Gastrocnemius medialis (tissue), 4 donors: ENCODE measurements around the gene ARHGAP15.

Experiments
- CTCF ChIP-seq, 5 experiments: fragments of 450-650 bp in 3 of 5; fragments of 200-600 bp in 2 of 5; sonication (generic) in 2 of 5; IDR thresholded peaks in 4 of 5; conservative IDR thresholded peaks in 1 of 5; 1 replicate in 4 of 5; 2 replicates in 1 of 5; pipeline ENCODE4 v1.5.1; 2016 to 2019; ENCODE audit warnings: antibody characterized with exemption in 5 of 5, mild to moderate bottlenecking in 3 of 5, moderate library complexity in 3 of 5
- POLR2A ChIP-seq, 2 donors: fragments of 450-650 bp; IDR thresholded peaks; one replicate each; pipeline ENCODE4 v1.6.1; 2017; ENCODE audit warnings: antibody characterized with exemption in 2 of 2, mild to moderate bottlenecking in 2 of 2, moderate library complexity in 2 of 2

DNA sequence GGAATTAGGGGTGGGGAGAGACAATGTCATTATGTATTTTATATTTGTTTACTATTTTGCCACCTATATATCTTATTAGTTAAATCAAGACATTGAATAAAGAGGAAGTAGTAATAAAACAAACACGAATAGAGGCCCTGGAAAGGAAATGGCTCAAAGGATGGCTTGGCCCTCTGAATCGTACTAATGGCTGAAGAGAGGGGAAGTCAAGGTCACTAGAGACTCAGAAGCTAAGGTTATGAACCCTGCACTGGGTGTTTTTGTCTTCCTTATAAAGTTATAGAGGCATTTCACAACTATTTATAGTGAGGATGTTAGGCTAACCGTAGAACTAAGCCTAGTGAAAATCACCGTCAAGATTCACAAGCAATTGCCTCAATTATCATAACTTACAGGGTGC, 685.9 kb downstream of the ARHGAP15 start:
- TF ChIP-seq CTCF (IDR thresholded peaks at IDR 0.05 in 4 of 5, conservative IDR thresholded peaks at IDR 0.05 in 1 of 5) (no peak), POLR2A (IDR thresholded peaks at IDR 0.05) (no peak)
